ENCODE results near the gene HTATSF1.

HTATSF1 gene

GRCh38 chrX:136497556-136498052, at the start of gene HTATSF1:
Gene HTATSF1 (plus strand): TSS chrX:136497592. CDS start chrX:136497685, 93 bp downstream.
- no peak for DNase-seq (ENCODE audit: low spot score)
- H3K4me3 ChIP-seq: peak within 1 kb of the TSS; percentile 76
- TF ChIP-seq CTCF (IDR thresholded peaks at IDR 0.05): no peak
- peak within 1 kb of the TSS; percentile 90 to 96 for H3K27ac ChIP-seq

- Histone ChIP-seq H3K27ac (no peak overlapping the region), H3K4me3 (no peak overlapping the region)
- DNase-seq (ENCODE audit: low spot score): no peak
- no peak for TF ChIP-seq CTCF (IDR thresholded peaks at IDR 0.05)
Observed at GRCh38 chrX:136447968-136448367, 49.4 kb upstream of the HTATSF1 start.

GRCh38 chrX:136450050-136450830, 47.2 kb upstream of the HTATSF1 start:
- no peak overlapping the region for H3K27ac ChIP-seq
- no peak for TF ChIP-seq CTCF (IDR thresholded peaks at IDR 0.05)
- DNase-seq (ENCODE audit: low spot score): no peak
- H3K4me3 ChIP-seq: no peak overlapping the region

- DNase-seq (ENCODE audit: low spot score): no peak
- no peak overlapping the region for H3K4me3 ChIP-seq
- no peak overlapping the region for H3K27ac ChIP-seq
- no peak for TF ChIP-seq CTCF (IDR thresholded peaks at IDR 0.05)
Observed at GRCh38 chrX:136452614-136453013, 44.8 kb upstream of the HTATSF1 start.

- no peak overlapping the region for H3K27ac ChIP-seq
- no peak overlapping the region for H3K4me3 ChIP-seq
- DNase-seq (ENCODE audit: low spot score): no peak
- no peak for TF ChIP-seq CTCF (IDR thresholded peaks at IDR 0.05)
Observed at GRCh38 chrX:136453114-136453513, 44.3 kb upstream of the HTATSF1 start.

- TF ChIP-seq CTCF (IDR thresholded peaks at IDR 0.05): no peak
Observed at GRCh38 chrX:136453771-136454170, 43.6 kb upstream of the HTATSF1 start.

GRCh38 chrX:136456133-136456532, 41.3 kb upstream of the HTATSF1 start:
- no peak overlapping the region for H3K4me3 ChIP-seq
- no peak for TF ChIP-seq CTCF (IDR thresholded peaks at IDR 0.05)
- DNase-seq (ENCODE audit: low spot score): no peak
- H3K27ac ChIP-seq: no peak overlapping the region

More at GRCh38 chrX:136453771-136454170, 43.6 kb upstream of the HTATSF1 start:
- H3K4me3 ChIP-seq: no peak overlapping the region
- H3K27ac ChIP-seq: no peak overlapping the region
- DNase-seq (ENCODE audit: low spot score): no peak

Data from coronary artery (tissue), 2 donors.